H1 (cell line): ENCODE results near the gene TP63. TPM values are rescaled to one million over a fixed set of nuclear protein-coding genes. Genes with fewer than 3 reads are reported as not detected.

Source experiments
- BACH1 ChIP-seq: IDR thresholded peaks from 2 replicates; pipeline ENCODE4 v1.6.1; 2012; ENCODE audit warnings: low read length, improper control_type of control experiment
- CHD7 ChIP-seq: fragments of 300-600 bp; sonication (generic); IDR thresholded peaks from 2 replicates; pipeline ENCODE4 v1.7.1; 2012; ENCODE audit warnings: low read length, moderate library complexity, mild to moderate bottlenecking, inconsistent platforms; ENCODE audit not compliant: insufficient replicate concordance
- CTBP2 ChIP-seq: IDR thresholded peaks from 2 replicates; pipeline ENCODE4 v1.7.0; 2011; ENCODE audit warnings: borderline replicate concordance, mild to moderate bottlenecking, moderate library complexity, mixed read lengths, low read length; ENCODE audit not compliant: insufficient read depth, insufficient read length
- EGR1 ChIP-seq: IDR thresholded peaks from 2 replicates; pipeline ENCODE4 v1.6.1; 2011; ENCODE audit warnings: low read depth, low read length, borderline replicate concordance
- SAP30 ChIP-seq: fragments of 300-600 bp; sonication (generic); IDR thresholded peaks from 2 replicates; pipeline ENCODE4 v1.7.1; 2012; ENCODE audit warnings: low read length, moderate library complexity, mild to moderate bottlenecking, inconsistent platforms; ENCODE audit not compliant: insufficient read depth, insufficient replicate concordance
- SP1 ChIP-seq: IDR thresholded peaks from 2 replicates; pipeline ENCODE4 v1.6.1; 2011; ENCODE audit warnings: low read depth, low read length
- TAF1 ChIP-seq: IDR thresholded peaks from 2 replicates; pipeline ENCODE4 v1.6.1; 2011; ENCODE audit warnings: mild to moderate bottlenecking, low read depth, low read length
- ZNF274 ChIP-seq: IDR thresholded peaks from 2 replicates; pipeline ENCODE4 v1.7.0; 2012; ENCODE audit warnings: low read length, borderline replicate concordance; ENCODE audit errors: extremely low read depth
- polyA plus RNA-seq, 7 experiments: library from polyadenylated mRNA; depleted of rRNA in 3 of 7; stranded (reverse) in 5 of 7; unstranded in 2 of 7; fragments of >200 nt in 5 of 7; fragments of 200-250 nt in 2 of 7; gene quantifications; 1 replicate in 5 of 7; 2 replicates in 1 of 7; 4 replicates in 1 of 7; pipeline versions ENCODE4 v1.2.1 to v1.2.3, GENCODE V29; 2011 to 2013; ENCODE audit warnings: missing spikeins in 2 of 7, mixed read lengths in 2 of 7
- total RNA-seq: library from RNA; stranded (reverse); fragmentation: NEBNext Ultra II Directional; extraction: Animal tissue kit (Norgen Biotek cat#: 25700); gene quantifications from 2 replicates; pipeline ENCODE4 v1.2.1, GENCODE V29; 2021

TP63 gene
- total and polyA plus RNA-seq, 2 of the 8 experiments (the other 6 are each of a cell fraction or from before 2014, with no cell fraction given): not detected

- TF ChIP-seq CHD7: no peak
- TF ChIP-seq CTBP2: no peak
- TF ChIP-seq ZNF274: no peak
- TF ChIP-seq BACH1: no peak
- no peak for TF ChIP-seq SP1
- TF ChIP-seq SAP30: no peak
- TF ChIP-seq EGR1: no peak
- no peak for TF ChIP-seq TAF1
- TF ChIP-seq, all 59 proteins: peak for 0
Measured at GRCh38 chr3:189836795-189837194, 205.6 kb downstream of the TP63 start (continued).
